HepG2 (cell line): Measurements from ENCODE around the gene VEPH1.

Source experiments
- YY1 ChIP-seq: IDR thresholded peaks from 2 replicates; pipeline ENCODE4 v1.6.1; 2011; ENCODE audit warnings: low read length, low read depth, moderate library complexity, mild to moderate bottlenecking; ENCODE audit not compliant: insufficient read depth, insufficient replicate concordance
- TF ChIP-seq, protein P1 (sequence below), 2 experiments: sonication (generic) in 1 of 2; formaldehyde crosslinking in 1 of 2; IDR thresholded peaks; 2 replicates each; pipeline versions ENCODE4 v1.5.1 to v1.6.1; 2011 to 2020; ENCODE audit warnings: borderline replicate concordance in 1 of 2, low read depth in 1 of 2, low read length in 1 of 2, mild to moderate bottlenecking in 1 of 2, missing genetic modification reagents in 1 of 2, moderate library complexity in 1 of 2

DNA sequence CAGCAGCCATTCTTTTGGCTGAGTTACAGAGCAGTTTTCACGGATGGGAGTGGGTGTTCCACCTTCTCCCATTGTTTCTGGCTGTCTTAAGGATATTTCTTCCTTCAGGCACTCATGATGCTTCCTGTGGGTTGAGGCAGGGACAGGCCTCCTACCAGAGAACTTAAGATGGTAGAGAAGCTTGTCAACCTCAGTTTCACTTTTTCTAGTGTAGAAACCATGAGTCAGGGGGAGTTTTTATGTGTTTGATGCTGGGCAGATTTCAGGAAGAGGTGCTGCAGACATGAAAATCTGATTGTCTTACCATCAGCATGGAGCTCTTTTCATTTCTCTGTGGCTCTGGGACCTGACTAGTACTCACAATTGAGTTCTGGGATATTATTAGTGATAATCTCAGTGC, 48.7 kb upstream of the VEPH1 start:
- TF ChIP-seq YY1: no peak
- TF ChIP-seq, protein P1, sequence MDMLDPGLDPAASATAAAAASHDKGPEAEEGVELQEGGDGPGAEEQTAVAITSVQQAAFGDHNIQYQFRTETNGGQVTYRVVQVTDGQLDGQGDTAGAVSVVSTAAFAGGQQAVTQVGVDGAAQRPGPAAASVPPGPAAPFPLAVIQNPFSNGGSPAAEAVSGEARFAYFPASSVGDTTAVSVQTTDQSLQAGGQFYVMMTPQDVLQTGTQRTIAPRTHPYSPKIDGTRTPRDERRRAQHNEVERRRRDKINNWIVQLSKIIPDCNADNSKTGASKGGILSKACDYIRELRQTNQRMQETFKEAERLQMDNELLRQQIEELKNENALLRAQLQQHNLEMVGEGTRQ (IDR thresholded peaks at IDR 0.05; ENCODE audit: low read depth, low read length): no peak
- TF ChIP-seq, protein P1 (CRISPR knock-in tag; IDR thresholded peaks at IDR 0.05; ENCODE audit: borderline replicate concordance): no peak
